ENCODE data around the gene CFAP46. TPM values are rescaled to one million over a fixed set of nuclear protein-coding genes. Genes with fewer than 3 reads are reported as not detected.

Gene CFAP46
- total and polyA plus RNA-seq, 4 donors, result 0.33 to 0.59 (median 0.42) TPM

GRCh38 chr10:132788180-132788830 is 154.1 kb downstream of the CFAP46 start:
- Histone ChIP-seq H3K4me1 (ENCODE audit: control insufficient read depth in 4 of 4, insufficient read depth in 4 of 4, low read length in 3 of 4) (peaks cover 2 to 22% (median 6%) of the 10 kb centered on the region in 4 donors), H3K36me3 (ENCODE audit: control insufficient read depth in 4 of 4, insufficient read depth in 3 of 4, low read depth in 1 of 4, low read length in 3 of 4) (peaks cover 0 to 2% (median 0%) of the 10 kb centered on the region in 4 donors), H3K27ac (ENCODE audit: low read depth in 1 of 2, low read length in 2 of 2) (no peak overlapping the region), H3K9ac (ENCODE audit: low read depth in 1 of 2, low read length in 2 of 2) (no peak overlapping the region), H3K9me3 (ENCODE audit: control insufficient read depth in 4 of 4, low read length in 3 of 4) (peaks cover 0 to 10% (median 3%) of the 10 kb centered on the region in 4 donors), H3K27me3 (ENCODE audit: control insufficient read depth in 4 of 4, insufficient read depth in 4 of 4, low read length in 3 of 4) (peaks cover 0 to 54% (median 2%) of the 10 kb centered on the region in 4 donors), H3K4me3 (ENCODE audit: low read depth in 1 of 3, low read length in 3 of 3) (no peak overlapping the region)
- TF ChIP-seq EGR1 (IDR thresholded peaks at IDR 0.05; ENCODE audit: low read depth in 2 of 2) (no peak), RAD21 (IDR thresholded peaks at IDR 0.05) (no peak), MAX (IDR thresholded peaks at IDR 0.05) (no peak), REST (IDR thresholded peaks at IDR 0.05) (no peak), NR2F2 (IDR thresholded peaks at IDR 0.05) (no peak), YY1 (IDR thresholded peaks at IDR 0.05) (no peak), RXRA (IDR thresholded peaks at IDR 0.05) (no peak), ATF3 (IDR thresholded peaks at IDR 0.05) (no peak), JUND (IDR thresholded peaks at IDR 0.05) (no peak), FOXA1 (IDR thresholded peaks at IDR 0.05) (no peak), HNF4A (conservative IDR thresholded peaks at IDR 0.05) (no peak), HNF4G (IDR thresholded peaks at IDR 0.05) (no peak), SP1 (IDR thresholded peaks at IDR 0.05) (no peak)
- TF ChIP-seq, protein P1, sequence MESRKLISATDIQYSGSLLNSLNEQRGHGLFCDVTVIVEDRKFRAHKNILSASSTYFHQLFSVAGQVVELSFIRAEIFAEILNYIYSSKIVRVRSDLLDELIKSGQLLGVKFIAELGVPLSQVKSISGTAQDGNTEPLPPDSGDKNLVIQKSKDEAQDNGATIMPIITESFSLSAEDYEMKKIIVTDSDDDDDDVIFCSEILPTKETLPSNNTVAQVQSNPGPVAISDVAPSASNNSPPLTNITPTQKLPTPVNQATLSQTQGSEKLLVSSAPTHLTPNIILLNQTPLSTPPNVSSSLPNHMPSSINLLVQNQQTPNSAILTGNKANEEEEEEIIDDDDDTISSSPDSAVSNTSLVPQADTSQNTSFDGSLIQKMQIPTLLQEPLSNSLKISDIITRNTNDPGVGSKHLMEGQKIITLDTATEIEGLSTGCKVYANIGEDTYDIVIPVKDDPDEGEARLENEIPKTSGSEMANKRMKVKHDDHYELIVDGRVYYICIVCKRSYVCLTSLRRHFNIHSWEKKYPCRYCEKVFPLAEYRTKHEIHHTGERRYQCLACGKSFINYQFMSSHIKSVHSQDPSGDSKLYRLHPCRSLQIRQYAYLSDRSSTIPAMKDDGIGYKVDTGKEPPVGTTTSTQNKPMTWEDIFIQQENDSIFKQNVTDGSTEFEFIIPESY (IDR thresholded peaks at IDR 0.05), result no peak
- 5% methylated on average over 79 of the region's 79 CpGs for WGBS
- no peak for DNase-seq (ENCODE audit: low spot score)

GRCh38 chr10:132787495-132788179 is 154.7 kb downstream of the CFAP46 start:
- Histone ChIP-seq H3K27me3 (ENCODE audit: control insufficient read depth in 4 of 4, insufficient read depth in 4 of 4, low read length in 3 of 4) (peaks cover 0 to 54% (median 3%) of the 10 kb centered on the region in 4 donors), H3K36me3 (ENCODE audit: control insufficient read depth in 4 of 4, insufficient read depth in 3 of 4, low read depth in 1 of 4, low read length in 3 of 4) (peaks cover 0 to 3% (median 0%) of the 10 kb centered on the region in 4 donors), H3K9ac (ENCODE audit: low read depth in 1 of 2, low read length in 2 of 2) (no peak overlapping the region), H3K9me3 (ENCODE audit: control insufficient read depth in 4 of 4, low read length in 3 of 4) (peaks cover 0 to 10% (median 3%) of the 10 kb centered on the region in 4 donors), H3K27ac (ENCODE audit: low read depth in 1 of 2, low read length in 2 of 2) (no peak overlapping the region), H3K4me3 (ENCODE audit: low read depth in 1 of 3, low read length in 3 of 3) (no peak overlapping the region), H3K4me1 (ENCODE audit: control insufficient read depth in 4 of 4, insufficient read depth in 4 of 4, low read length in 3 of 4) (peaks cover 2 to 22% (median 6%) of the 10 kb centered on the region in 4 donors)
- no peak for DNase-seq (ENCODE audit: low spot score)
- TF ChIP-seq GABPA (IDR thresholded peaks at IDR 0.05 in 1 of 2, conservative IDR thresholded peaks at IDR 0.05 in 1 of 2) (no peak), ATF3 (IDR thresholded peaks at IDR 0.05) (no peak), SP1 (IDR thresholded peaks at IDR 0.05) (no peak), NR2F2 (IDR thresholded peaks at IDR 0.05) (no peak)
- TF ChIP-seq, protein P1 (IDR thresholded peaks at IDR 0.05), result no peak
- 4% methylated on average over 80 of the region's 80 CpGs for WGBS

Data from liver (tissue), 9 donors.